ENCODE measurements around the gene CELSR1. TPM values are rescaled to one million over a fixed set of nuclear protein-coding genes. Genes with fewer than 3 reads are reported as not detected.

CELSR1 gene
- total and polyA plus RNA-seq, 2 of the 13 experiments (the other 11 are each of a cell fraction or from before 2014, with no cell fraction given) = 0.78 to 1.8 TPM

DNA sequence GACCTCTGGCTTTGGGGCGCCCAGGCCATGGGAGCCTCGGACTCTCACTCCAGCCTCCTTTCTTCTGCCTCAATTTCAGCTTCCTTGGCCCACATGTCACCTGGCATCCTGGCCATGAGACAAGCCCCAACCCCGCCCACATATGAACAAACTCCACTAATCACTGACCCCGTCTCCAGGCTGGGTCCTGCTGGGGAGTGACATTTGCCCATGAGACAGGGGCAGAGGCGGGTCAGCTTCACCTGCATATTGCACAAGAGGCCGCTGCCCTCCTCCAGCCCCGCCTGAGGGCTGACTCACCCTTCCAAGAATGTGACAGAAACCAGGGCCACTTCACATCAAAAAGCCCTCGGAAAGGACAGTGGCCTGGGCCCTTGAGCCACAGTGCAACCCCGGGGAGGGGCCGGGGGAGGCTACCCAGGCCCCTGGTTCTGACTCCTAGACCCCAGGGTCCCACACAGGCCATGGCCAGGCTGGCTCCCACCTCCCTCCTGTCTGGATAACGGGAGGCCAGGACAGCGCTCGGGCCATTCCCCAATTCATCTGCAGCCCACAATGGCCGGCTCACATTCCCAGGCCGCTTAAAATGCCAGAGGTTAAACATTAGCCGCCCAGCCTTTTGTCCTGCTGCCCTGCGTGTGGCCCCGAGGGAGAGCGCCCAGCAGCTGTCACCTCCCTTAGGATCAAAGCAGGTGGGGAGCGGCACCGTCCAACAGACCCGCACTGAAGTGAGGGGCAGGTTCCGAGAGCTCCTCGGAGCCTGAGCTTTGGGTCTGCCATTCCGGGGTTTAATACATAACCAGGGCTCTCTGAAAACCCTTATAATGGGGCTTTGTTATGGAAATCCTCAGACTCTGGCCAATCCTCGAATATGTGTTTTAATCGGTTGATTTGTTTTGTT is 159.6 kb downstream of the CELSR1 start (continued):
- TF ChIP-seq ZNF766 (CRISPR knock-in tag; IDR thresholded peaks at IDR 0.05; ENCODE audit: borderline replicate concordance) (0 out of 2 replicates have a peak, but pooled peaks have one; percentile 66), SETDB1 (CRISPR knock-in tag; IDR thresholded peaks at IDR 0.05; ENCODE audit: borderline replicate concordance) (no peak), RFX1 (IDR thresholded peaks at IDR 0.05) (no peak), ZSCAN21 (CRISPR knock-in tag; IDR thresholded peaks at IDR 0.05; ENCODE audit: borderline replicate concordance) (no peak; the same call in 1 of the 2 replicates), AKAP8 (CRISPR knock-in tag; IDR thresholded peaks at IDR 0.05) (no peak; the same call in 1 of the 2 replicates), CENPX (CRISPR knock-in tag; IDR thresholded peaks at IDR 0.05) (no peak), SP2 (CRISPR knock-in tag; IDR thresholded peaks at IDR 0.05) (no peak), ZNF510 (CRISPR knock-in tag; IDR thresholded peaks at IDR 0.05; ENCODE audit: low read depth) (peak; percentile 26; the same call in 1 of the 2 replicates), XBP1 (CRISPR knock-in tag; IDR thresholded peaks at IDR 0.05) (no peak), ZNF883 (CRISPR knock-in tag; IDR thresholded peaks at IDR 0.05; ENCODE audit: not compliant biosample characterization) (peak; percentile 43), ZNF780A (CRISPR knock-in tag; IDR thresholded peaks at IDR 0.05) (no peak), ZNF441 (CRISPR knock-in tag; IDR thresholded peaks at IDR 0.05; ENCODE audit: borderline replicate concordance) (no peak; the same call in 1 of the 2 replicates), HOXD1 (CRISPR knock-in tag; IDR thresholded peaks at IDR 0.05) (no peak), MTA1 (CRISPR knock-in tag; IDR thresholded peaks at IDR 0.05; ENCODE audit: borderline replicate concordance) (peak; percentile 87), SMAD3 (CRISPR knock-in tag; IDR thresholded peaks at IDR 0.05) (0 out of 2 replicates have a peak, but pooled peaks have one; percentile 24)
- TF ChIP-seq, protein P1, sequence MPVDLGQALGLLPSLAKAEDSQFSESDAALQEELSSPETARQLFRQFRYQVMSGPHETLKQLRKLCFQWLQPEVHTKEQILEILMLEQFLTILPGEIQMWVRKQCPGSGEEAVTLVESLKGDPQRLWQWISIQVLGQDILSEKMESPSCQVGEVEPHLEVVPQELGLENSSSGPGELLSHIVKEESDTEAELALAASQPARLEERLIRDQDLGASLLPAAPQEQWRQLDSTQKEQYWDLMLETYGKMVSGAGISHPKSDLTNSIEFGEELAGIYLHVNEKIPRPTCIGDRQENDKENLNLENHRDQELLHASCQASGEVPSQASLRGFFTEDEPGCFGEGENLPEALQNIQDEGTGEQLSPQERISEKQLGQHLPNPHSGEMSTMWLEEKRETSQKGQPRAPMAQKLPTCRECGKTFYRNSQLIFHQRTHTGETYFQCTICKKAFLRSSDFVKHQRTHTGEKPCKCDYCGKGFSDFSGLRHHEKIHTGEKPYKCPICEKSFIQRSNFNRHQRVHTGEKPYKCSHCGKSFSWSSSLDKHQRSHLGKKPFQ (CRISPR knock-in tag; IDR thresholded peaks at IDR 0.05; ENCODE audit: insufficient replicate concordance) = peak; percentile 57
- TF ChIP-seq, protein P2, sequence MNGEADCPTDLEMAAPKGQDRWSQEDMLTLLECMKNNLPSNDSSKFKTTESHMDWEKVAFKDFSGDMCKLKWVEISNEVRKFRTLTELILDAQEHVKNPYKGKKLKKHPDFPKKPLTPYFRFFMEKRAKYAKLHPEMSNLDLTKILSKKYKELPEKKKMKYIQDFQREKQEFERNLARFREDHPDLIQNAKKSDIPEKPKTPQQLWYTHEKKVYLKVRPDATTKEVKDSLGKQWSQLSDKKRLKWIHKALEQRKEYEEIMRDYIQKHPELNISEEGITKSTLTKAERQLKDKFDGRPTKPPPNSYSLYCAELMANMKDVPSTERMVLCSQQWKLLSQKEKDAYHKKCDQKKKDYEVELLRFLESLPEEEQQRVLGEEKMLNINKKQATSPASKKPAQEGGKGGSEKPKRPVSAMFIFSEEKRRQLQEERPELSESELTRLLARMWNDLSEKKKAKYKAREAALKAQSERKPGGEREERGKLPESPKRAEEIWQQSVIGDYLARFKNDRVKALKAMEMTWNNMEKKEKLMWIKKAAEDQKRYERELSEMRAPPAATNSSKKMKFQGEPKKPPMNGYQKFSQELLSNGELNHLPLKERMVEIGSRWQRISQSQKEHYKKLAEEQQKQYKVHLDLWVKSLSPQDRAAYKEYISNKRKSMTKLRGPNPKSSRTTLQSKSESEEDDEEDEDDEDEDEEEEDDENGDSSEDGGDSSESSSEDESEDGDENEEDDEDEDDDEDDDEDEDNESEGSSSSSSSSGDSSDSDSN (CRISPR knock-in tag; IDR thresholded peaks at IDR 0.05) = peak; percentile 74
- TF ChIP-seq, protein P3, sequence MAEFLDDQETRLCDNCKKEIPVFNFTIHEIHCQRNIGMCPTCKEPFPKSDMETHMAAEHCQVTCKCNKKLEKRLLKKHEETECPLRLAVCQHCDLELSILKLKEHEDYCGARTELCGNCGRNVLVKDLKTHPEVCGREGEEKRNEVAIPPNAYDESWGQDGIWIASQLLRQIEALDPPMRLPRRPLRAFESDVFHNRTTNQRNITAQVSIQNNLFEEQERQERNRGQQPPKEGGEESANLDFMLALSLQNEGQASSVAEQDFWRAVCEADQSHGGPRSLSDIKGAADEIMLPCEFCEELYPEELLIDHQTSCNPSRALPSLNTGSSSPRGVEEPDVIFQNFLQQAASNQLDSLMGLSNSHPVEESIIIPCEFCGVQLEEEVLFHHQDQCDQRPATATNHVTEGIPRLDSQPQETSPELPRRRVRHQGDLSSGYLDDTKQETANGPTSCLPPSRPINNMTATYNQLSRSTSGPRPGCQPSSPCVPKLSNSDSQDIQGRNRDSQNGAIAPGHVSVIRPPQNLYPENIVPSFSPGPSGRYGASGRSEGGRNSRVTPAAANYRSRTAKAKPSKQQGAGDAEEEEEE (CRISPR knock-in tag; IDR thresholded peaks at IDR 0.05; ENCODE audit: borderline replicate concordance) = no peak
- TF ChIP-seq, protein P4, sequence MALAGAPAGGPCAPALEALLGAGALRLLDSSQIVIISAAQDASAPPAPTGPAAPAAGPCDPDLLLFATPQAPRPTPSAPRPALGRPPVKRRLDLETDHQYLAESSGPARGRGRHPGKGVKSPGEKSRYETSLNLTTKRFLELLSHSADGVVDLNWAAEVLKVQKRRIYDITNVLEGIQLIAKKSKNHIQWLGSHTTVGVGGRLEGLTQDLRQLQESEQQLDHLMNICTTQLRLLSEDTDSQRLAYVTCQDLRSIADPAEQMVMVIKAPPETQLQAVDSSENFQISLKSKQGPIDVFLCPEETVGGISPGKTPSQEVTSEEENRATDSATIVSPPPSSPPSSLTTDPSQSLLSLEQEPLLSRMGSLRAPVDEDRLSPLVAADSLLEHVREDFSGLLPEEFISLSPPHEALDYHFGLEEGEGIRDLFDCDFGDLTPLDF (CRISPR knock-in tag; IDR thresholded peaks at IDR 0.05) = no peak
- TF ChIP-seq, protein P5, sequence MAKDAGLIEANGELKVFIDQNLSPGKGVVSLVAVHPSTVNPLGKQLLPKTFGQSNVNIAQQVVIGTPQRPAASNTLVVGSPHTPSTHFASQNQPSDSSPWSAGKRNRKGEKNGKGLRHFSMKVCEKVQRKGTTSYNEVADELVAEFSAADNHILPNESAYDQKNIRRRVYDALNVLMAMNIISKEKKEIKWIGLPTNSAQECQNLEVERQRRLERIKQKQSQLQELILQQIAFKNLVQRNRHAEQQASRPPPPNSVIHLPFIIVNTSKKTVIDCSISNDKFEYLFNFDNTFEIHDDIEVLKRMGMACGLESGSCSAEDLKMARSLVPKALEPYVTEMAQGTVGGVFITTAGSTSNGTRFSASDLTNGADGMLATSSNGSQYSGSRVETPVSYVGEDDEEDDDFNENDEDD (CRISPR knock-in tag; IDR thresholded peaks at IDR 0.05; ENCODE audit: borderline replicate concordance) = peak; percentile 60; the same call in 1 of the 2 replicates
